Measurements from ENCODE around the gene MTA1. TPM values are rescaled to one million over a fixed set of nuclear protein-coding genes. Genes with fewer than 3 reads are reported as not detected.

MTA1 gene
- total and polyA plus RNA-seq, 2 donors: 32.5 to 80.8 TPM

DNA sequence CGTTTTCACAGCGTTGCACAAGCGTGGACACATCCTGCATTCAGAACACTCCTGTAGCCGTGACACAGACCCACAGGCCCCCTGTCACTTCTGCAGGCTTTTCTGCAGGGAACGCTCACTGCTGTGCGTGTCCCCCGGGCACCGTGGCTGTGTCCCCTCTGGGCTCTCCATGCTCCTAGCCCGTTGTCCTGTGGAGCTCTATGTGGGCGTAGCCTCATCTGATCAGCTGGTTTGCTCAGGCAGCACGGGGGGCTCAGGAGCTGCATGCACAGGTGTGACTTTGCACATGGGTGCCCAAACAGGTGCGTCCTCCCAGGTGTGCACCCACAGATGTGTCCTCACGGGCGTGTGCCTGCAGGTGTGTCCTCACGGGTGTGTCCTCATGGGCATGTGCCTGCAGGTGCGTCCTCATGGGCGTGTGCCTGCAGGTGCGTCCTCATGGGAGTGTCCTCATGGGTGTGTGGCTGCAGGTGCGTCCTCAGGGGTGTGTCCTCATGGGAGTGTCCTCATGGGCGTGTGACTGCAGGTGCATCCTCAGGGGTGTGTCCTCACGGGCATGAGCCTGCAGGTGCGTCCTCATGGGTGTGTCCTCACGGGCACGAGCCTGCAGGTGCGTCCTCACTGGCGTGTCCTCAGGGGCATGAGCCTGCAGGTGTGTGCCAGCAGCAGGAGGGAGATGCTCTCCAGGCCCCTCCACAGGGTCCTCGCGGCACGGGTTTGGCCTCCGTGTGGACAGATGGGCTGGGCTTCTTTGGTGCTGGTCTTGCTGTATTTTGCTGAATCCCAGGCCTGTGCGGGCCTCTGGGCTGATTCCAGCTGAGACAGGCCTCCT lies 17.5 kb downstream of the MTA1 start:
- H3K36me3 ChIP-seq (ENCODE audit: control insufficient read depth in 2 of 2, insufficient read depth in 2 of 2, low read length in 1 of 2): peaks cover 28 to 46% of the 10 kb centered on the region in 2 donors
- no peak for DNase-seq (ENCODE audit: low read depth in 6 of 9, low spot score in 9 of 9)
- no peaks in the 10 kb centered on the region for H3K4me1 ChIP-seq (ENCODE audit: control insufficient read depth in 2 of 2, insufficient read depth in 2 of 2, low read length in 2 of 2)
- H3K4me3 ChIP-seq (ENCODE audit: low read length in 2 of 2): no peak overlapping the region
- no peaks in the 10 kb centered on the region for H3K27me3 ChIP-seq (ENCODE audit: control insufficient read depth in 2 of 2, insufficient read depth in 1 of 2, low read length in 1 of 2)
- WGBS: 93% methylated on average over 31 of the region's 31 CpGs
- no peak overlapping the region for H3K27ac ChIP-seq (ENCODE audit: low read depth in 1 of 2, low read length in 1 of 2)
- H3K9me3 ChIP-seq (ENCODE audit: control insufficient read depth in 2 of 2, insufficient read depth in 1 of 2, low read length in 1 of 2): peaks cover 2 to 16% of the 10 kb centered on the region in 2 donors

DNA sequence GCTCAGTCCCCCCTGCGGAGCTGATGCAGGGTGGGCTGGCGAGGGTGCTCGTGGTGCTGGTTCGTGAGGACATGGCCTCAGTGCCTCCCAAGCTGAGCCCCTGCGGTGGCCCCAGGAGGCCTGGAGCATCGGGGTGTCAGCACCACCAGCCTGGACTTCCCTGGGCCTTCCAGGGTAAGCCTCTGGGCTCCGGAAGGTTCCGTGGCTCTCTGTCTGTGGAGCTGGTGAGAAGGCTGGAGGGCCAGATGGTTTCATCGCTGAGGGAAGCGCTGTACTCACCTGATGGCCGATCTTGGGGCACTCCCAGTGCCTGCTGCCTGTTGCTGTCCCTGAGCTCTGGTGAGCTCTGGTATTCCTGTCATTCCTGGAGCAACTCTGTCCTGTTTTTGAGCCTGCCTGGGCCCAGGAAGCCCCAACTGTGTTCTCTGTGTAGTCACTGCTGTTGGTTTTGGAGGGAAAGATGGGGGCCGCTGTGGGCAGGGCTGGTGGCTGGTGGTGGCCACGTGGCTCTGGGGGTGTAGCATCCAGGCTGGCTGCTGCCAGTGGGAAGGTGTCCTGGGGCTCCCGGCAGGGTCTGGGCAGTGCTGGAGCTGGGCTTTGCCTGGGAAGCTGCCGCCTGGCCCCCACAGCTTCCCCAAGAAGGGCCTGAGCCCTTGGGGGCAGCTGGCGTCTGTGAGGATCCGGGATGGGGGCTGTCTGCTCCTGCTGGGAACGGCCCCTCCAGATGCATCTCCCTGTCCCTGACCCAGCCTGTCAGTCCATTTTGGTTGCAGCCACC lies 18.3 kb downstream of the MTA1 start:
- no peaks in the 10 kb centered on the region for H3K4me1 ChIP-seq (ENCODE audit: control insufficient read depth in 2 of 2, insufficient read depth in 2 of 2, low read length in 2 of 2)
- peaks cover 3 to 16% of the 10 kb centered on the region in 2 donors for H3K9me3 ChIP-seq (ENCODE audit: control insufficient read depth in 2 of 2, insufficient read depth in 1 of 2, low read length in 1 of 2)
- peaks cover 35 to 54% of the 10 kb centered on the region in 2 donors for H3K36me3 ChIP-seq (ENCODE audit: control insufficient read depth in 2 of 2, insufficient read depth in 2 of 2, low read length in 1 of 2)
- H3K27me3 ChIP-seq (ENCODE audit: control insufficient read depth in 2 of 2, insufficient read depth in 1 of 2, low read length in 1 of 2): no peaks in the 10 kb centered on the region
- no peak overlapping the region for H3K4me3 ChIP-seq (ENCODE audit: low read length in 2 of 2)
- no peak overlapping the region for H3K27ac ChIP-seq (ENCODE audit: low read depth in 1 of 2, low read length in 1 of 2)
- 98% methylated on average over 18 of the region's 18 CpGs for WGBS
- DNase-seq (ENCODE audit: low read depth in 6 of 9, low spot score in 9 of 9): no peak

DNA sequence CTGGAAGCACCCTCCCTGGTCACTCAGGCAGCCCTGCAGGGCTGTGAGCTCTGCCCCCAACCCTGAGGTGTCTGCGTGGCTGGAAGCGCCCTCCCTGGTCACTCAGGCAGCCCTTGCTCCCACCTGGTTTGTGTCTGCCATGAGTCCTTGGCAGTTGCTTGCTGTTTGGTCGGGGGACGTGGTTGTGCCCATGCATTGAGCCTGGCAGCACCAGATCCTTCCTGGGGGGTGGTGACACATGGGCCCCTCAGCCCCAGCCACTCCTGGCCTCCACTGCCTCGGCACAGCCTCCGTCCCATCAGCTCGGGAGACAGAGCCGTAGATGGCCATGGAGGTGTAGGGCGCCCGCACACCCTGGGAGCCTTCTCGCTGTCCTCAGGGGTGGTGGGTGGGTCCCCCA lies 19.6 kb downstream of the MTA1 start:
- Histone ChIP-seq H3K27ac (ENCODE audit: low read depth in 1 of 2, low read length in 1 of 2) (no peak overlapping the region), H3K4me1 (ENCODE audit: control insufficient read depth in 2 of 2, insufficient read depth in 2 of 2, low read length in 2 of 2) (no peaks in the 10 kb centered on the region), H3K36me3 (ENCODE audit: control insufficient read depth in 2 of 2, insufficient read depth in 2 of 2, low read length in 1 of 2) (peaks cover 42 to 58% of the 10 kb centered on the region in 2 donors), H3K4me3 (ENCODE audit: low read length in 2 of 2) (no peak overlapping the region), H3K9me3 (ENCODE audit: control insufficient read depth in 2 of 2, insufficient read depth in 1 of 2, low read length in 1 of 2) (peaks cover 3 to 16% of the 10 kb centered on the region in 2 donors), H3K27me3 (ENCODE audit: control insufficient read depth in 2 of 2, insufficient read depth in 1 of 2, low read length in 1 of 2) (no peaks in the 10 kb centered on the region)
- 95% methylated on average over 11 of the region's 11 CpGs for WGBS
- no peak for DNase-seq (ENCODE audit: low read depth in 6 of 9, low spot score in 9 of 9)

DNA sequence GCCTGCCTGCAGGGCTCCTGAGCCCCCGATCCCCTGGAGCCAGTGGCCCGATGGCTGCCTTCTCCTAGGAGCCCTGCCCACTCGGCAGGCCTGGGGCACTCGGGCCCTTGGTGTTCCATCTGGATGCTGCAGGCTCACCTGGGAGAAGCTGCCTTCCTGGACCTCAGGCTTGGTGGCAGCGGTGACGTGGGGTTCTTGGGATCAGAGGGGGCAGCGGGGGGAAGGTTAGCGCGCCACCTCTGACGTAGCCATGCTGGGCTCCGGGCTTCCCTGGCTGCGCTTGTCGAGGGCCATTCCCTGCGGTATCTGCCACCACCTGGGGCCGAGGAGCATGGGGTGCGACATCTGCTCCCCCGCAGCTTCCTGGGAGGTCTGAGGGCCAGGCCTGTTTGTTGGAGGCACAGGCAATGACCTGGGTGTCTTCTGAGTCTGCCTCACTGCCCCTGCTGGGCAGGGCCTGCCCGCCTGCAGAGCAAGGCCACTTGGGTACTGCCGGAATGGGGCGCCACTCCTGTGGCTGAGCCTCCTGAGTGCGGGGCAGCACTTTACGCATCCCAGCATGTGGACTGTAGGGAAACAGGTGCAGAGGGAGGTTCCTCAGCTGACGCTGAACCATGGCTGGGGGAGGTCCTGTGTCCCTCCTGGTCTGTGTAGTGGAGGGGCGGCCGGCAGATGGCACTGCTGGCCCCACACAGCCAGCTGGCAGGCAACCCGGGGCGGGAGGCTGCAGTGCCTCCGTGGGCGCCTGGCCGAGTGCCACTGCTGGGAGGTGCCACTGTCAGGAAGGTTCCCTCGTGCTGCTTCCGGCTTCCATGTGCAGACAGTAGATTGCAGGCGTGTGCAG lies 20.3 kb downstream of the MTA1 start:
- DNase-seq (ENCODE audit: low read depth in 6 of 9, low spot score in 9 of 9): no peak

DNA sequence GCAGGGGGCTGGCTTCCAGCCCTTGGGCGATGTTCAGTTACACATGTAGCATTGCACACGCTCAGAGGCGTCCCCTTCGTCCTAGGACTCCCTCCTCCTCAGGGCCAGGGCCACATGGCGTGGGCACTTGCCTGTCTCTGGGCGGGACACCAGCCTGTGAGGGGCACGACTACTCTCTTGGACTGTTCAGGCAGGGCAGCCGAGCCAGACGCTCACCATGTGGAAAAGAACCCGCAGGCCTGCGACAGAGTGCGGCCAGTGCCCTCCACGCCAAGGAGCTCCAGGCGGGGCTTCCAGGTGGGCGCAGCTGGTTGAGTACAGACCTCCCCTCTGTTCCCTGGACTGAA lies 20.9 kb downstream of the MTA1 start:
- Histone ChIP-seq H3K9me3 (ENCODE audit: control insufficient read depth in 2 of 2, insufficient read depth in 1 of 2, low read length in 1 of 2) (peaks cover 3 to 11% of the 10 kb centered on the region in 2 donors), H3K4me3 (ENCODE audit: low read length in 2 of 2) (no peak overlapping the region), H3K27me3 (ENCODE audit: control insufficient read depth in 2 of 2, insufficient read depth in 1 of 2, low read length in 1 of 2) (no peaks in the 10 kb centered on the region), H3K4me1 (ENCODE audit: control insufficient read depth in 2 of 2, insufficient read depth in 2 of 2, low read length in 2 of 2) (no peaks in the 10 kb centered on the region), H3K27ac (ENCODE audit: low read depth in 1 of 2, low read length in 1 of 2) (no peak overlapping the region), H3K36me3 (ENCODE audit: control insufficient read depth in 2 of 2, insufficient read depth in 2 of 2, low read length in 1 of 2) (peaks cover 42 to 66% of the 10 kb centered on the region in 2 donors)
- DNase-seq (ENCODE audit: low read depth in 6 of 9, low spot score in 9 of 9): no peak
- WGBS: 97% methylated on average over 15 of the region's 15 CpGs

More for the DNA sequence above, 20.3 kb downstream of the MTA1 start:
- Histone ChIP-seq H3K9me3 (ENCODE audit: control insufficient read depth in 2 of 2, insufficient read depth in 1 of 2, low read length in 1 of 2) (peaks cover 3 to 16% of the 10 kb centered on the region in 2 donors), H3K4me1 (ENCODE audit: control insufficient read depth in 2 of 2, insufficient read depth in 2 of 2, low read length in 2 of 2) (no peaks in the 10 kb centered on the region), H3K36me3 (ENCODE audit: control insufficient read depth in 2 of 2, insufficient read depth in 2 of 2, low read length in 1 of 2) (peaks cover 42 to 60% of the 10 kb centered on the region in 2 donors), H3K27ac (ENCODE audit: low read depth in 1 of 2, low read length in 1 of 2) (no peak overlapping the region), H3K4me3 (ENCODE audit: low read length in 2 of 2) (no peak overlapping the region), H3K27me3 (ENCODE audit: control insufficient read depth in 2 of 2, insufficient read depth in 1 of 2, low read length in 1 of 2) (no peaks in the 10 kb centered on the region)
- 96% methylated on average over 33 of the region's 33 CpGs for WGBS

DNA sequence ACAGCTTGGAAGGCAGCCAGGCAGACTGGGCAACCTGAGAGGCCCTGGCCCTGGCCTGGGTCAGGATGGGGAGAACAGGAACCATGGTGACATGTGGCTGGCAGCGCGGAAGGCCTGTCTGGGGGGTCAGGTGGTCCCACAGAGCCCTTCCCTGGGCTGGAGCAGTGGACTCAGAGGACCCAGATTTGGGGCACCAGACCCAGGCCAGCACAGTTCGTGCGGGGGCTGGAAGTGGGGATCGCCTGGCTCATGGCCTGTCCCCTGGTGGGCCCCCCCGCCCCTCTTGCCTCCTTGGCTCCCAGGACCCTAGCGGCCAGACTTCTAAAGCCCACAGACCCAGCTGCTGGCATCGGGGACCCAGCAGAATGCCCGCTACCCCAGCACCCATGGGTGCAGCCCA lies 21.4 kb downstream of the MTA1 start:
- no peak for DNase-seq (ENCODE audit: low read depth in 6 of 9, low spot score in 9 of 9)
- WGBS: 93% methylated on average over 9 of the region's 9 CpGs
- no peak overlapping the region for H3K4me3 ChIP-seq (ENCODE audit: low read length in 2 of 2)
- H3K9me3 ChIP-seq (ENCODE audit: control insufficient read depth in 2 of 2, insufficient read depth in 1 of 2, low read length in 1 of 2): peaks cover 3 to 11% of the 10 kb centered on the region in 2 donors
- no peaks in the 10 kb centered on the region for H3K4me1 ChIP-seq (ENCODE audit: control insufficient read depth in 2 of 2, insufficient read depth in 2 of 2, low read length in 2 of 2)
- peaks cover 45 to 71% of the 10 kb centered on the region in 2 donors for H3K36me3 ChIP-seq (ENCODE audit: control insufficient read depth in 2 of 2, insufficient read depth in 2 of 2, low read length in 1 of 2)
- H3K27ac ChIP-seq (ENCODE audit: low read depth in 1 of 2, low read length in 1 of 2): no peak overlapping the region
- H3K27me3 ChIP-seq (ENCODE audit: control insufficient read depth in 2 of 2, insufficient read depth in 1 of 2, low read length in 1 of 2): no peaks in the 10 kb centered on the region

DNA sequence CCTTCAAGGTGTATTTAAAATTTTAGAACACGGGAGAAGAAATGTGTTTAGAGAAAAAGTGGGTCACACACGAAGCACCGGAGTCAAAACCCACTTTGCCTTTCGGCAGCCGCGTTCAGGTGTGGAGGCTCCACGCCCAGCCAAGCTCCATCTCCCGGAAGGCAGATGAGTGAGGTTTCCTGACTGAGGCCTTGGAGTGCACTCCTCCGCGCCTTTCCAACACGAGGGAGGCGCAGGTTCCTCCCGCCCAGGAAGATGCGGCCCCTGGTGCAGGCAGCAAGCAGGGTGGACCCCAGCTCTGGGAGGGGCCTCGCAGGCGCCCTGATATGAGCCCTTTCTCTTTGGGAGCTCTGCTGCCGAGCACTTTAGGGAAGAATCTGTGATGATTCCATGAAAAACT lies 22.5 kb downstream of the MTA1 start:
- whole genome bisulfite sequencing: 85% methylated on average over 17 of the region's 17 CpGs
- H3K4me1 ChIP-seq (ENCODE audit: control insufficient read depth in 2 of 2, insufficient read depth in 2 of 2, low read length in 2 of 2): no peaks in the 10 kb centered on the region
- no peak overlapping the region for H3K4me3 ChIP-seq (ENCODE audit: low read length in 2 of 2)
- no peaks in the 10 kb centered on the region for H3K27me3 ChIP-seq (ENCODE audit: control insufficient read depth in 2 of 2, insufficient read depth in 1 of 2, low read length in 1 of 2)
- peaks cover 41 to 74% of the 10 kb centered on the region in 2 donors for H3K36me3 ChIP-seq (ENCODE audit: control insufficient read depth in 2 of 2, insufficient read depth in 2 of 2, low read length in 1 of 2)
- DNase-seq (ENCODE audit: low read depth in 6 of 9, low spot score in 9 of 9): no peak
- H3K9me3 ChIP-seq (ENCODE audit: control insufficient read depth in 2 of 2, insufficient read depth in 1 of 2, low read length in 1 of 2): peaks cover 2 to 3% of the 10 kb centered on the region in 2 donors
- H3K27ac ChIP-seq (ENCODE audit: low read depth in 1 of 2, low read length in 1 of 2): no peak overlapping the region

DNA sequence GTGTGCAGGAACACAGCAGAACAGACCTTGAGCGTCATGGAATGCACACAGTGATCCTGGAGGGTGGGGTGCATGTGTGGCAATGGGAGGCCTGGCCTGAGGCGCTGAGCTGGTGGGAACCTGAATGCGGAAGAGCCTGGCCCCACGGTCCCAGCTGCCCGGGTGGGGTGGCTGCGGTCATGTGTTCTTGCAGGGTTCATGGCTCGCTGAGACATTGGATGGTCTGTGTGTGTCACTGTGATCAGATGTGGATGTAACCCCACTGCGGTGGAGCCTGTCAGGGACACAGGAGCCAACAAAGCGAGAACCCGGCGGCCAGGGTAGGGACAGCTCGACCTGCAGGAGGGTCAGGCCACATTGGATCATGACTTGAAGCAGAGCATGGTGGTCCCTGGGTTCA lies 23.2 kb downstream of the MTA1 start:
- Histone ChIP-seq H3K9me3 (ENCODE audit: control insufficient read depth in 2 of 2, insufficient read depth in 1 of 2, low read length in 1 of 2) (peaks cover 0 to 2% of the 10 kb centered on the region in 2 donors), H3K27me3 (ENCODE audit: control insufficient read depth in 2 of 2, insufficient read depth in 1 of 2, low read length in 1 of 2) (no peaks in the 10 kb centered on the region), H3K4me3 (ENCODE audit: low read length in 2 of 2) (no peak overlapping the region), H3K4me1 (ENCODE audit: control insufficient read depth in 2 of 2, insufficient read depth in 2 of 2, low read length in 2 of 2) (no peaks in the 10 kb centered on the region), H3K36me3 (ENCODE audit: control insufficient read depth in 2 of 2, insufficient read depth in 2 of 2, low read length in 1 of 2) (peaks cover 40 to 73% of the 10 kb centered on the region in 2 donors), H3K27ac (ENCODE audit: low read depth in 1 of 2, low read length in 1 of 2) (no peak overlapping the region)
- 90% methylated on average over 12 of the region's 12 CpGs for WGBS
- no peak for DNase-seq (ENCODE audit: low read depth in 6 of 9, low spot score in 9 of 9)
